B cell (primary cell): ENCODE data around the gene LYSMD1.

Source experiments
- CTCF ChIP-seq: fragments of 200-600 bp; IDR thresholded peaks from one replicate; pipeline ENCODE4 v1.8.0; 2022; ENCODE audit warnings: antibody characterized with exemption, mild to moderate bottlenecking
- EZH2 ChIP-seq: IDR thresholded peaks from 2 replicates; pipeline ENCODE4 v1.6.1; 2012; ENCODE audit warnings: borderline replicate concordance, low read depth, mild to moderate bottlenecking, moderate library complexity, low read length; ENCODE audit not compliant: insufficient read depth, poor library complexity, severe bottlenecking

GRCh38 chr1:151146072-151146411, 19.7 kb downstream of the LYSMD1 start:
- TF ChIP-seq CTCF (no peak), EZH2 (no peak)
